ENCODE measurements around the gene MCM6.
"Not testable (repeated sequence)": the region's sequence is repeated elsewhere in the genome, so short reads cannot be mapped to it uniquely, and the experiment has no call there.

MCM6 gene

GRCh38 chr2:135797497-135798274 is 78.6 kb downstream of the MCM6 start:
- TF ChIP-seq CTCF (IDR thresholded peaks at IDR 0.05; ENCODE audit: insufficient read depth, low read length, poor library complexity, severe bottlenecking) (peak; percentile 93), EZH2phosphoT487 (conservative IDR thresholded peaks at IDR 0.05; ENCODE audit: low read length) (no peak)
- Histone ChIP-seq H4K20me1 (ENCODE audit: low read depth, low read length) (no peaks in the 10 kb centered on the region), H3K4me2 (ENCODE audit: low read depth, low read length, poor library complexity, severe bottlenecking) (no peak overlapping the region), H3K9me2 (replicated peaks; ENCODE audit: insufficient read depth, low read length) (no peaks in the 10 kb centered on the region), H3K9me3 (ENCODE audit: insufficient read depth, low read length) (peaks cover 23% of the 10 kb centered on the region; the same call in 1 of the 2 replicates), H3K36me3 (ENCODE audit: low read length) (no peaks in the 10 kb centered on the region), H3K27me3 (ENCODE audit: low read length) (no peaks in the 10 kb centered on the region), H3K27ac (ENCODE audit: low read depth, low read length) (no peak overlapping the region), H3F3A (ENCODE audit: insufficient read depth) (peaks cover 5% of the 10 kb centered on the region; the same call in 1 of the 2 replicates), H3K4me3 (ENCODE audit: insufficient read depth, low read length, poor library complexity, severe bottlenecking) (no peak overlapping the region), H3K9ac (ENCODE audit: low read length) (no peak overlapping the region), H3K79me2 (ENCODE audit: insufficient read depth, low read length) (peaks cover 9% of the 10 kb centered on the region), H2AFZ (ENCODE audit: low read depth, low read length, severe bottlenecking) (peak overlapping the region; percentile 95)

GRCh38 chr2:135796606-135797005 is 79.6 kb downstream of the MCM6 start:
- Histone ChIP-seq H3K9me3 (ENCODE audit: insufficient read depth, low read length) (peaks cover 19% of the 10 kb centered on the region; the same call in 1 of the 2 replicates), H3K9me2 (replicated peaks; ENCODE audit: insufficient read depth, low read length) (no peaks in the 10 kb centered on the region), H3K27ac (ENCODE audit: low read depth, low read length) (no peak overlapping the region), H3K36me3 (ENCODE audit: low read length) (no peaks in the 10 kb centered on the region), H3F3A (ENCODE audit: insufficient read depth) (peaks cover 5% of the 10 kb centered on the region; the same call in 1 of the 2 replicates), H3K9ac (ENCODE audit: low read length) (no peak overlapping the region), H3K27me3 (ENCODE audit: low read length) (no peaks in the 10 kb centered on the region), H4K20me1 (ENCODE audit: low read depth, low read length) (no peaks in the 10 kb centered on the region), H2AFZ (ENCODE audit: low read depth, low read length, severe bottlenecking) (no peak overlapping the region), H3K4me2 (ENCODE audit: low read depth, low read length, poor library complexity, severe bottlenecking) (no peak overlapping the region), H3K79me2 (ENCODE audit: insufficient read depth, low read length) (peaks cover 9% of the 10 kb centered on the region), H3K4me3 (ENCODE audit: insufficient read depth, low read length, poor library complexity, severe bottlenecking) (no peak overlapping the region)
- TF ChIP-seq CTCF (IDR thresholded peaks at IDR 0.05; ENCODE audit: insufficient read depth, low read length, poor library complexity, severe bottlenecking) = no peak
- TF ChIP-seq EZH2phosphoT487 (conservative IDR thresholded peaks at IDR 0.05; ENCODE audit: low read length) = no peak

GRCh38 chr2:135795641-135796040 is 80.6 kb downstream of the MCM6 start:
- H3K9me3 ChIP-seq (ENCODE audit: insufficient read depth, low read length) = peaks cover 12% of the 10 kb centered on the region; the same call in 1 of the 2 replicates
- H3K4me3 ChIP-seq (ENCODE audit: insufficient read depth, low read length, poor library complexity, severe bottlenecking); H3K79me2 ChIP-seq (ENCODE audit: insufficient read depth, low read length); H3K9ac ChIP-seq (ENCODE audit: low read length); H3K27ac ChIP-seq (ENCODE audit: low read depth, low read length); H3K9me2 ChIP-seq (replicated peaks; ENCODE audit: insufficient read depth, low read length); H3F3A ChIP-seq (ENCODE audit: insufficient read depth); H3K4me2 ChIP-seq (ENCODE audit: low read depth, low read length, poor library complexity, severe bottlenecking); H2AFZ ChIP-seq (ENCODE audit: low read depth, low read length, severe bottlenecking); H3K36me3 ChIP-seq (ENCODE audit: low read length); H4K20me1 ChIP-seq (ENCODE audit: low read depth, low read length); H3K27me3 ChIP-seq (ENCODE audit: low read length): not testable (repeated sequence)

Measured in SU-DHL-6 (cell line).